HCT116 (cell line): ENCODE results near the gene LRP1B. TPM values are rescaled to one million over a fixed set of nuclear protein-coding genes. Genes with fewer than 3 reads are reported as not detected.
"Not testable (repeated sequence)": the region's sequence is repeated elsewhere in the genome, so short reads cannot be mapped to it uniquely, and the experiment has no call there.

Experiments used
- ATAC-seq: fragments of 200-7000 bp; cut with Tn5 transposase; 2 replicates; pipeline ENCODE4 v1.9.1; 2020; ENCODE audit warnings: mild to moderate bottlenecking, moderate library complexity
- BruUV-seq: library from RNA; stranded (reverse); fragments of 400-500 nt; replicated peaks from 2 replicates; lab custom pipeline; 2021; lab: Mats Ljungman, UMichigan
- CTCF ChIA-PET: fragments of 300-600 bp; sonication (Branson Sonifier 250); formaldehyde crosslinking; loops from one replicate; lab custom pipeline; 2021; ENCODE audit warnings: antibody characterized with exemption; lab: Charles Lee
- POLR2A ChIA-PET: fragments of 300-600, 350-600 bp; sonication (Branson Sonifier 250); formaldehyde crosslinking; loops from one replicate; lab custom pipeline; 2021; ENCODE audit warnings: antibody characterized with exemption; lab: Charles Lee
- RAD21 ChIA-PET, 2 experiments: fragments of 300-600 bp; sonication (Branson Sonifier 250); formaldehyde crosslinking; loops; one replicate each; lab custom pipeline; 2023; ENCODE audit warnings: low total read pairs in 2 of 2; ENCODE audit not compliant: uncharacterized antibody in 2 of 2, unreplicated experiment in 2 of 2, low non-redundant PET in 1 of 2; lab: Charles Lee
- DNase-seq: peaks from one replicate; pipeline ENCODE4 v3.0.0-alpha.2; 2010; ENCODE audit warnings: low read depth, low spot score
- H2AFZ ChIP-seq: fragments of 200-600 bp; shearing (Covaris generic), sonication (generic); 2 replicates; pipeline ENCODE4 v1.6.1; 2017; ENCODE audit warnings: low read depth, mixed run types, mixed read lengths, antibody characterized with exemption, low read length; ENCODE audit not compliant: poor library complexity, severe bottlenecking
- H3K27ac ChIP-seq: 2 replicates; pipeline ENCODE4 v1.5.1; 2012; ENCODE audit warnings: low read depth, low read length
- H3K27me3 ChIP-seq: fragments of 200-600 bp; sonication (generic); 2 replicates; pipeline ENCODE4 v1.6.1; 2016; ENCODE audit warnings: mixed run types, low read length, mixed read lengths; ENCODE audit not compliant: insufficient read depth
- H3K36me3 ChIP-seq, 2 experiments: fragments of 200-500 bp in 1 of 2; fragments of 200-600 bp in 1 of 2; sonication (Bioruptor generic) in 1 of 2; sonication (generic) in 1 of 2; 2 replicates each; pipeline versions ENCODE4 v1.5.1 to v1.6.1; 2014 to 2016; ENCODE audit warnings: low read length in 2 of 2, inconsistent platforms in 1 of 2, mixed read lengths in 1 of 2, mixed run types in 1 of 2; ENCODE audit not compliant: insufficient read depth in 2 of 2, control insufficient read depth in 1 of 2
- H3K4me1 ChIP-seq, 2 experiments: fragments of 200-600 bp in 1 of 2; sonication (generic) in 1 of 2; 2 replicates each; pipeline versions ENCODE4 v1.5.1 to v1.6.1; 2012 to 2017; ENCODE audit warnings: low read length in 2 of 2, inconsistent platforms in 1 of 2, mild to moderate bottlenecking in 1 of 2, mixed read lengths in 1 of 2, mixed run types in 1 of 2, moderate library complexity in 1 of 2; ENCODE audit not compliant: insufficient read depth in 2 of 2, control insufficient read depth in 1 of 2
- H3K4me2 ChIP-seq: fragments of 200-600 bp; sonication (generic); 2 replicates; pipeline ENCODE4 v1.6.1; 2017; ENCODE audit warnings: mixed run types, low read length, mixed read lengths
- H3K4me3 ChIP-seq, 2 experiments: fragments of 200-600 bp in 1 of 2; sonication (generic) in 1 of 2; replicated peaks in 1 of 2; 2 replicates each; pipeline ENCODE4 v1.5.1; 2011 to 2016; ENCODE audit warnings: low read length in 2 of 2, control low read depth in 1 of 2, low read depth in 1 of 2, mild to moderate bottlenecking in 1 of 2, mixed read lengths in 1 of 2, mixed run types in 1 of 2
- H3K79me2 ChIP-seq: fragments of 200-600 bp; sonication (generic); 2 replicates; pipeline ENCODE4 v1.6.1; 2017; ENCODE audit warnings: mild to moderate bottlenecking, mixed run types, low read length, moderate library complexity, mixed read lengths; ENCODE audit not compliant: insufficient read depth
- H3K9ac ChIP-seq: fragments of 200-600 bp; sonication (generic); 2 replicates; pipeline ENCODE4 v1.6.1; 2016; ENCODE audit warnings: low read length, mixed read lengths
- H3K9me2 ChIP-seq: fragments of 200-600 bp; sonication (generic), shearing (Covaris generic); 2 replicates; pipeline ENCODE4 v1.6.1; 2017; ENCODE audit warnings: mixed run types, mild to moderate bottlenecking, moderate library complexity; ENCODE audit not compliant: insufficient read depth
- H3K9me3 ChIP-seq, 2 experiments: fragments of 200-500 bp in 1 of 2; fragments of 200-600 bp in 1 of 2; sonication (Bioruptor generic) in 1 of 2; sonication (generic) in 1 of 2; 2 replicates each; pipeline ENCODE4 v1.6.1; 2014 to 2017; ENCODE audit warnings: low read length in 2 of 2, mixed read lengths in 2 of 2, inconsistent platforms in 1 of 2, low read depth in 1 of 2, mild to moderate bottlenecking in 1 of 2, mixed run types in 1 of 2, moderate library complexity in 1 of 2; ENCODE audit not compliant: control insufficient read depth in 1 of 2, insufficient read depth in 1 of 2
- H4K20me1 ChIP-seq: fragments of 200-600 bp; sonication (generic), shearing (Covaris generic); 2 replicates; pipeline ENCODE4 v1.6.1; 2017; ENCODE audit warnings: mixed run types, mild to moderate bottlenecking, moderate library complexity; ENCODE audit not compliant: insufficient read depth
- CBX3 ChIP-seq: IDR thresholded peaks from 2 replicates; pipeline ENCODE4 v1.6.1; 2012; ENCODE audit warnings: low read depth
- RAD21 ChIP-seq: IDR thresholded peaks from 2 replicates; pipeline ENCODE4 v1.6.1; 2012; ENCODE audit warnings: low read depth, mild to moderate bottlenecking
- SIN3A ChIP-seq: IDR thresholded peaks from 2 replicates; pipeline ENCODE4 v1.6.1; 2012; ENCODE audit warnings: low read depth
- SRF ChIP-seq: IDR thresholded peaks from 2 replicates; pipeline ENCODE4 v1.6.1; 2012; ENCODE audit warnings: low read depth
- YY1 ChIP-seq: IDR thresholded peaks from 2 replicates; pipeline ENCODE4 v1.6.1; 2011; ENCODE audit warnings: low read length, low read depth, moderate library complexity, mild to moderate bottlenecking; ENCODE audit not compliant: insufficient replicate concordance; ENCODE audit errors: extremely low read depth
- intact Hi-C: fragments of 100-400 bp; cut with micrococcal nuclease; formaldehyde crosslinking; loops from 2 replicates; pipeline ENCODE4 v1.10.0; 2022
- total RNA-seq: library from RNA; stranded (reverse); gene quantifications from one replicate; pipeline ENCODE4 v1.2.1, GENCODE V29; 2021; ENCODE audit not compliant: unreplicated experiment
- TF ChIP-seq, protein P1 (sequence below): IDR thresholded peaks from 2 replicates; pipeline ENCODE4 v1.6.1; 2011; ENCODE audit warnings: mild to moderate bottlenecking, low read length, moderate library complexity; ENCODE audit not compliant: insufficient replicate concordance; ENCODE audit errors: extremely low read depth
- TF ChIP-seq, protein P2 (sequence below): IDR thresholded peaks from 2 replicates; pipeline ENCODE4 v1.6.1; 2012; ENCODE audit warnings: low read depth

LRP1B gene
- total RNA-seq, 1 experiment from 2014 or later: 0.34 TPM

DNA sequence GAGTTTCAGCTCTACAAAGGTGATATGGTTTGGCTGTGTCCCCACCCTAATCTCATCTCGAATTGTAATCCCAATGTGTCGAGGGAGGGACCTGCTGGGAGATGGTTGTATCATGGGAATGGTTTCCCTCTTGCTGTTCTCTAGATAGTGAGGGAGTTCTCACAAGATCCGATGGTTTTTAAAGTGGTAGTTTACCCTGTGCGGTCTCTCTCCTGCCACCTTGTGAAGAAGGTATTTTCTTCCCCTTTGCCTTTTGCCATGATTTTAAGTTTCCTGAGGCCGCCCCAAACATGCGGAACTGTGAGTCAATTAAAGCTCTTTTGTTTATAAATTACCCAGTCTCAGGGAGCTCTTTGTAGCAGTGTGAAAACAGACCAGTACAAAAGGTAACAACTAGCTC is 306.0 kb downstream of the LRP1B start:
- DNase-seq (no peak), ATAC-seq (no peak)
- H2AFZ ChIP-seq: no peak overlapping the region
- no peak overlapping the region for H3K4me3 ChIP-seq
- H3K27me3 ChIP-seq: no peaks in the 10 kb centered on the region
- H3K9me2 ChIP-seq: no peaks in the 10 kb centered on the region
- POLR2A ChIA-PET: no interaction called here
- no TSS peak for BruUV-seq
- TF ChIP-seq YY1: no peak
- TF ChIP-seq SRF: no peak
- TF ChIP-seq, protein P1, sequence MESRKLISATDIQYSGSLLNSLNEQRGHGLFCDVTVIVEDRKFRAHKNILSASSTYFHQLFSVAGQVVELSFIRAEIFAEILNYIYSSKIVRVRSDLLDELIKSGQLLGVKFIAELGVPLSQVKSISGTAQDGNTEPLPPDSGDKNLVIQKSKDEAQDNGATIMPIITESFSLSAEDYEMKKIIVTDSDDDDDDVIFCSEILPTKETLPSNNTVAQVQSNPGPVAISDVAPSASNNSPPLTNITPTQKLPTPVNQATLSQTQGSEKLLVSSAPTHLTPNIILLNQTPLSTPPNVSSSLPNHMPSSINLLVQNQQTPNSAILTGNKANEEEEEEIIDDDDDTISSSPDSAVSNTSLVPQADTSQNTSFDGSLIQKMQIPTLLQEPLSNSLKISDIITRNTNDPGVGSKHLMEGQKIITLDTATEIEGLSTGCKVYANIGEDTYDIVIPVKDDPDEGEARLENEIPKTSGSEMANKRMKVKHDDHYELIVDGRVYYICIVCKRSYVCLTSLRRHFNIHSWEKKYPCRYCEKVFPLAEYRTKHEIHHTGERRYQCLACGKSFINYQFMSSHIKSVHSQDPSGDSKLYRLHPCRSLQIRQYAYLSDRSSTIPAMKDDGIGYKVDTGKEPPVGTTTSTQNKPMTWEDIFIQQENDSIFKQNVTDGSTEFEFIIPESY: no peak
- no peak for TF ChIP-seq SIN3A
- TF ChIP-seq CBX3: no peak
- TF ChIP-seq RAD21: no peak
- H3K4me1 ChIP-seq: no peaks in the 10 kb centered on the region
- no peaks in the 10 kb centered on the region for H3K9me3 ChIP-seq
- CTCF ChIA-PET: no interaction called here
- no peaks in the 10 kb centered on the region for H4K20me1 ChIP-seq
- H3K4me2 ChIP-seq: no peak overlapping the region
- H3K9ac ChIP-seq: no peak overlapping the region
- intact Hi-C loops: no loop called here
- H3K36me3 ChIP-seq: no peaks in the 10 kb centered on the region
- H3K27ac ChIP-seq: no peak overlapping the region
- H3K79me2 ChIP-seq: no peaks in the 10 kb centered on the region
- RAD21 ChIA-PET: no interaction called here

DNA sequence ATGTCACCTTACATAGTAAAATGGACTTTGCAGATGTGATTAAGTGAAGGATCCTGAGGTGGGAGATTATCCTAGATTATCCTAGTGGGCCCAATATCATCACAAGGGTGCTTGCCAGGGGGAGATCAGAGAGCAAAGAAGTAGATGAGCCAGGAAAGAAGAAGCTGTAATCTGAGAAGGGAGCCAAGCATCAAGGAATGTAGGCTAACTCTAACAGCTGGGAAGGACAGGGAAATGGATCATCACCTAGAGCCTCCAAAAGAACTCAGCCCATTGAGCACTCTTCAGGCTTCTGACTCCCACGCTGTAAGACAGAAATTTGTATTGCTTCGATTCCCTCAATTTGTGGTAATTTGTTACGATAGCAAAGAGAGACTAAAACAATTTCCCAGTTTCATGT is 309.9 kb downstream of the LRP1B start:
- no peaks in the 10 kb centered on the region for H4K20me1 ChIP-seq
- no peak overlapping the region for H2AFZ ChIP-seq
- RAD21 ChIA-PET: no interaction called here
- no peaks in the 10 kb centered on the region for H3K9me2 ChIP-seq
- CTCF ChIA-PET: no interaction called here
- no peaks in the 10 kb centered on the region for H3K79me2 ChIP-seq
- no peaks in the 10 kb centered on the region for H3K9me3 ChIP-seq
- H3K9ac ChIP-seq: no peak overlapping the region
- DNase-seq (no peak), ATAC-seq (no peak)
- H3K36me3 ChIP-seq: no peaks in the 10 kb centered on the region
- no peaks in the 10 kb centered on the region for H3K27me3 ChIP-seq
- no peak overlapping the region for H3K4me2 ChIP-seq
- TF ChIP-seq, protein P2, sequence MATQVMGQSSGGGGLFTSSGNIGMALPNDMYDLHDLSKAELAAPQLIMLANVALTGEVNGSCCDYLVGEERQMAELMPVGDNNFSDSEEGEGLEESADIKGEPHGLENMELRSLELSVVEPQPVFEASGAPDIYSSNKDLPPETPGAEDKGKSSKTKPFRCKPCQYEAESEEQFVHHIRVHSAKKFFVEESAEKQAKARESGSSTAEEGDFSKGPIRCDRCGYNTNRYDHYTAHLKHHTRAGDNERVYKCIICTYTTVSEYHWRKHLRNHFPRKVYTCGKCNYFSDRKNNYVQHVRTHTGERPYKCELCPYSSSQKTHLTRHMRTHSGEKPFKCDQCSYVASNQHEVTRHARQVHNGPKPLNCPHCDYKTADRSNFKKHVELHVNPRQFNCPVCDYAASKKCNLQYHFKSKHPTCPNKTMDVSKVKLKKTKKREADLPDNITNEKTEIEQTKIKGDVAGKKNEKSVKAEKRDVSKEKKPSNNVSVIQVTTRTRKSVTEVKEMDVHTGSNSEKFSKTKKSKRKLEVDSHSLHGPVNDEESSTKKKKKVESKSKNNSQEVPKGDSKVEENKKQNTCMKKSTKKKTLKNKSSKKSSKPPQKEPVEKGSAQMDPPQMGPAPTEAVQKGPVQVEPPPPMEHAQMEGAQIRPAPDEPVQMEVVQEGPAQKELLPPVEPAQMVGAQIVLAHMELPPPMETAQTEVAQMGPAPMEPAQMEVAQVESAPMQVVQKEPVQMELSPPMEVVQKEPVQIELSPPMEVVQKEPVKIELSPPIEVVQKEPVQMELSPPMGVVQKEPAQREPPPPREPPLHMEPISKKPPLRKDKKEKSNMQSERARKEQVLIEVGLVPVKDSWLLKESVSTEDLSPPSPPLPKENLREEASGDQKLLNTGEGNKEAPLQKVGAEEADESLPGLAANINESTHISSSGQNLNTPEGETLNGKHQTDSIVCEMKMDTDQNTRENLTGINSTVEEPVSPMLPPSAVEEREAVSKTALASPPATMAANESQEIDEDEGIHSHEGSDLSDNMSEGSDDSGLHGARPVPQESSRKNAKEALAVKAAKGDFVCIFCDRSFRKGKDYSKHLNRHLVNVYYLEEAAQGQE: no peak
- TF ChIP-seq, all 23 proteins: peak for 0
- Histone ChIP-seq H3K4me3 (no peak overlapping the region), H3K4me1 (no peaks in the 10 kb centered on the region), H3K27ac (no peak overlapping the region)
- POLR2A ChIA-PET: no interaction called here
- intact Hi-C loops: no loop called here
- BruUV-seq: no TSS peak

DNA sequence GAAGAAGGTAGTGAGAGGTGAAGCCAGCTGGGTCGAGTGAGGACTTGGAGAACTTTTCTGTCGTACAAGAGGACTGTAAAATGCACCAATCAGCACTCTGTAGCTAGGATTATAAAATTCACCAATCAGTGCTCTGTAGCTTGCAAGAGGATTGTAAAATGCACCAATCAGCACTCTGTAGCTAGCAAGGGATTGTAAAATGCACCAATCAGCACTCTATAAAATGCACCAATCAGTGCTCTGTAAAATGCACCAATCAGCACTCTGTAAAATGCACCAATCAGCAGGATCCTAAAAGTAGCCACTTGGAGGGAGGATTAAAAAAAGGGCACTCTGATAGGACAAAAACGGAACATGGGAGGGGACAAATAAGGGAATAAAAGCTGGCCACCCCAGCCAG is 315.5 kb downstream of the LRP1B start:
- BruUV-seq, H3K27ac ChIP-seq, H3K9ac ChIP-seq, H3K4me1 ChIP-seq, CTCF ChIA-PET, H4K20me1 ChIP-seq, ATAC-seq, H2AFZ ChIP-seq, H3K27me3 ChIP-seq, H3K4me3 ChIP-seq, H3K9me3 ChIP-seq, H3K79me2 ChIP-seq, RAD21 ChIA-PET, POLR2A ChIA-PET, intact Hi-C loops, H3K36me3 ChIP-seq, DNase-seq, H3K4me2 ChIP-seq, H3K9me2 ChIP-seq: not testable (repeated sequence)
